GM12878 (cell line): ENCODE measurements around the gene DRAXIN. TPM values are rescaled to one million over a fixed set of nuclear protein-coding genes. Genes with fewer than 3 reads are reported as not detected.

Experiments
- ATAC-seq: fragments of 200-7000 bp; cut with Tn5 transposase; 3 replicates; pipeline ENCODE4 v1.9.1; 2020; ENCODE audit warnings: mild to moderate bottlenecking, moderate library complexity
- BruUV-seq: library from RNA; stranded (reverse); fragments of 400-500 nt; replicated peaks from 2 replicates; lab custom pipeline; 2021; lab: Mats Ljungman, UMichigan
- CTCF ChIA-PET: fragments of 300-600 bp; sonication (Branson Sonifier 250); formaldehyde crosslinking; extraction: SDS; loops from one replicate; lab custom pipeline; 2021; ENCODE audit warnings: inconsistent platforms; lab: Yijun Ruan, JAX
- POLR2A ChIA-PET: fragments of 350-600 bp; formaldehyde crosslinking; extraction: SDS; loops from one replicate; lab custom pipeline; 2021; ENCODE audit warnings: inconsistent platforms; lab: Charles Lee
- RAD21 ChIA-PET: fragments of 300-600 bp; sonication (Branson Sonifier 250); formaldehyde crosslinking; loops from one replicate; lab custom pipeline; 2023; ENCODE audit warnings: antibody characterized with exemption; ENCODE audit not compliant: unreplicated experiment; lab: Charles Lee
- SMC1A ChIA-PET: fragments of 300-600 bp; sonication (Branson Sonifier 250); formaldehyde crosslinking; loops from one replicate; lab custom pipeline; 2023; ENCODE audit not compliant: unreplicated experiment, uncharacterized antibody; lab: Charles Lee
- DNase-seq: peaks from one replicate; pipeline ENCODE4 v3.0.0-alpha.2; 2011; ENCODE audit warnings: low read depth, low spot score
- FAIRE-seq: peaks from 3 replicates; lab custom pipeline; 2011; peaks lifted over from hg19 to GRCh38; lab: Jason Lieb, UNC
- H2AFZ ChIP-seq: 2 replicates; pipeline ENCODE4 v1.6.0; 2011; ENCODE audit warnings: low read depth, low read length, control low read depth; ENCODE audit not compliant: control insufficient read depth
- H3K27ac ChIP-seq: 2 replicates; pipeline ENCODE4 v1.5.1; 2011; ENCODE audit warnings: control low read depth; ENCODE audit not compliant: control insufficient read depth, insufficient read depth
- H3K27me3 ChIP-seq, 2 experiments: replicated peaks in 1 of 2; 2 replicates each; pipeline versions ENCODE4 v1.6.0 to v1.6.1; 2011; ENCODE audit warnings: low read length in 1 of 2; ENCODE audit not compliant: control insufficient read depth in 2 of 2, insufficient read depth in 2 of 2
- H3K36me3 ChIP-seq, 2 experiments: 2 replicates each; pipeline ENCODE4 v1.5.1; 2011; ENCODE audit warnings: low read length in 1 of 2; ENCODE audit not compliant: control insufficient read depth in 2 of 2, insufficient read depth in 2 of 2
- H3K4me1 ChIP-seq: 2 replicates; pipeline ENCODE4 v1.6.1; 2011; ENCODE audit warnings: mild to moderate bottlenecking, low read length, moderate library complexity, mixed read lengths; ENCODE audit not compliant: control insufficient read depth, insufficient read depth
- H3K4me2 ChIP-seq: 2 replicates; pipeline ENCODE4 v1.6.0; 2011; ENCODE audit warnings: control low read depth; ENCODE audit not compliant: control insufficient read depth, insufficient read depth
- H3K4me3 ChIP-seq: fragments of 200-600 bp; sonication (generic); 2 replicates; pipeline ENCODE4 v1.5.1; 2016
- H3K79me2 ChIP-seq: 2 replicates; pipeline ENCODE4 v1.6.0; 2011; ENCODE audit warnings: low read length; ENCODE audit not compliant: control insufficient read depth, insufficient read depth
- H3K9ac ChIP-seq: 2 replicates; pipeline ENCODE4 v1.8.0; 2011; ENCODE audit warnings: low read length, control low read depth, mixed read lengths; ENCODE audit not compliant: control insufficient read depth, insufficient read depth
- H3K9me3 ChIP-seq: replicated peaks from 3 replicates; pipeline ENCODE4 v1.5.1; 2011; ENCODE audit warnings: mild to moderate bottlenecking, low read length; ENCODE audit not compliant: control insufficient read depth, insufficient read depth
- H4K20me1 ChIP-seq: 2 replicates; pipeline ENCODE4 v1.6.0; 2011; ENCODE audit not compliant: control insufficient read depth, insufficient read depth
- PBX3 ChIP-seq: IDR thresholded peaks from 2 replicates; pipeline ENCODE4 v1.6.1; 2011; ENCODE audit warnings: mild to moderate bottlenecking, low read depth, low read length, moderate library complexity; ENCODE audit not compliant: insufficient replicate concordance
- PKNOX1 ChIP-seq: fragments of 450-650 bp; IDR thresholded peaks from 2 replicates; pipeline ENCODE4 v1.6.1; 2016; ENCODE audit warnings: mild to moderate bottlenecking
- USF1 ChIP-seq: IDR thresholded peaks from 2 replicates; pipeline ENCODE4 v1.6.1; 2011; ENCODE audit warnings: borderline replicate concordance, low read depth, mild to moderate bottlenecking, moderate library complexity, mixed read lengths, low read length; ENCODE audit not compliant: insufficient read depth; ENCODE audit errors: extremely low read length
- WGBS: methylation state at CpG from one replicate; pipeline ENCODE4 v1.1.6; 2016; ENCODE audit warnings: low lambda C conversion rate; ENCODE audit not compliant: insufficient replicate concordance, insufficient coverage; ENCODE audit errors: missing lambda C conversion rate; 5-methylcytosine and 5-hydroxymethylcytosine counted together
- in situ Hi-C: fragments of 300-500 bp; cut with MboI; formaldehyde crosslinking; loops from 9 replicates; pipeline ENCODE4 v1.14.3; 2018; ENCODE audit warnings: mixed read lengths
- intact Hi-C: fragments of 100-400 bp; cut with micrococcal nuclease; formaldehyde crosslinking; loops from one replicate; pipeline ENCODE4 v1.14.2; 2022; ENCODE audit not compliant: unreplicated experiment
- polyA plus RNA-seq, 11 experiments: library from polyadenylated mRNA; depleted of rRNA in 4 of 11; unstranded in 6 of 11; stranded (reverse) in 5 of 11; fragments of >200 nt; fragmentation: Nextera tagmentation in 4 of 11; fragmentation: Illumina TruSeq in 1 of 11; extraction: Ambion mirVana in 4 of 11; extraction: Trizol in 1 of 11; gene quantifications; 1 replicate in 1 of 11; 2 replicates in 10 of 11; pipeline versions ENCODE4 v1.2.1 to v1.2.3, GENCODE V29; 2011 to 2016; ENCODE audit warnings: inconsistent platforms in 2 of 11, missing spikeins in 2 of 11, low read depth in 1 of 11
- total RNA-seq, 4 experiments: library from RNA; depleted of rRNA in 3 of 4; stranded (reverse); fragments of >200 nt in 3 of 4; fragmentation: Illumina TruSeq in 1 of 4; extraction: Trizol in 1 of 4; gene quantifications; 2 replicates each; pipeline versions ENCODE4 v1.2.1 to v1.2.3, GENCODE V29; 2013 to 2021

Gene DRAXIN
- total and polyA plus RNA-seq, 10 of the 15 experiments (the other 5 are each of a cell fraction or from before 2014, with no cell fraction given): 0.01 to 0.05 (median 0.03) TPM; not detected in 3

- H3K4me2 ChIP-seq: no peak overlapping the region
- BruUV-seq: no TSS peak
- no peak for FAIRE-seq
- H2AFZ ChIP-seq: no peak overlapping the region
- H3K9me3 ChIP-seq: no peaks in the 10 kb centered on the region
- DNase-seq: no peak
- no peaks in the 10 kb centered on the region for H3K36me3 ChIP-seq
- no peak overlapping the region for H3K9ac ChIP-seq
- RAD21 ChIA-PET: interaction anchor here (0.8 kb wide), 1 partner anchor 40 kb away, joined by 3 read pairs; the partner anchor contains the start of gene FBXO6
- CTCF ChIA-PET: no interaction called here
- POLR2A ChIA-PET: no interaction called here
- SMC1A ChIA-PET: no interaction called here
- intact Hi-C loops (no loop called here), in situ Hi-C loops (no loop called here)
- TF ChIP-seq PBX3 (peak; percentile 42), USF1 (no peak), PKNOX1 (peak; percentile 73)
- ATAC-seq: no peak
- 31% methylated on average over 11 of the region's 11 CpGs for WGBS
- H4K20me1 ChIP-seq: no peaks in the 10 kb centered on the region
- no peaks in the 10 kb centered on the region for H3K79me2 ChIP-seq
- H3K4me1 ChIP-seq: no peaks in the 10 kb centered on the region; the same call in 1 of the 2 replicates
- no peak overlapping the region for H3K4me3 ChIP-seq
- peaks cover 2 to 7% of the 10 kb centered on the region in 2 experiments for H3K27me3 ChIP-seq
- no peak overlapping the region for H3K27ac ChIP-seq
These were observed 12.7 kb downstream of the DRAXIN start for GRCh38 chr1:11704194-11704529.
